HT-29 (cell line): Measurements from ENCODE around the gene VENTX. TPM values are rescaled to one million over a fixed set of nuclear protein-coding genes. Genes with fewer than 3 reads are reported as not detected.

Experiments used
- DNase-seq: peaks from one replicate; pipeline ENCODE4 v3.0.0-alpha.2; 2015; ENCODE audit warnings: low spot score
- total RNA-seq: library from RNA; depleted of rRNA; stranded (reverse); fragments of >200 nt; shearing (Covaris generic); gene quantifications from 2 replicates; pipeline ENCODE4 v1.2.3, GENCODE V29; 2014; rRNA removed

VENTX gene
- total RNA-seq, 1 experiment from 2014 or later: not detected

DNA sequence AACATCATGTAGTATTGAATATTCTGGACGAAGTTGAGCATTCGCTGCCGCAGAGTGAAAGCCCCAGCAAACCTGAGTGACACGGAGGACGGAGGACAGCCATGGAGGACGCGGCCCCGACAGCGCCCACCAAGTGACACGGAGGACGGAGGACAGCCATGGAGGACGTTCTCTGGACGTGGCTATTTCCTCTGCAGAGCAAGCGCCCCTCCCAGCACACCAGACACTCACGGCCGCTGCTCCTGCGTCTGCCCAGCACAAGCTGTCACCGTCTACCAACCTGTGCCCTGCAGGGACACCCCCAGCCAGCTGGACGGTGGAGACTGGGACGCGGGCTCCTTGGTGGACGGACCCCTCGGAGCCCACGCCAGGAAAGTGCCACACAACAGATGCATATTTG is 46.3 kb downstream of the VENTX start:
- no peak for DNase-seq

DNA sequence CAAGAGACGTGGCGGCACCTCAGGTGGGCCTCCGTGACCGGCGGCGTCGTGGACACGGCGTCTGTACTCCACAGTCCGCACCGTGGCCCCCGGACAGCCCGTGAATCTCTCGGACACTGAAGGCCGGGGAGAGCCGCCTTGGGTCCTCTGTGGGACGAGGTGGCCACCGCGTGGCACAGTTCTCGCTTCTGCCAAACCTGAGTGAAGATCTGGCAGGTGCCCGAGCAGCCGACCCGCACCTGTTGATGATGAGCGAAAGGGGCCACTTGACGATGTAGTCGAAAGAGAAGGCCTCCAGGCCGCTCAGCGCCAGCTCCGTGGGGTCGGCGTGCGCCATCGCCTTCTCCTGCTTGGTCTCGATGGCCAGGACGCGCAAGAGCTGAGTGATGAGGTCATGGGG is 47.6 kb downstream of the VENTX start:
- DNase-seq: no peak

DNA sequence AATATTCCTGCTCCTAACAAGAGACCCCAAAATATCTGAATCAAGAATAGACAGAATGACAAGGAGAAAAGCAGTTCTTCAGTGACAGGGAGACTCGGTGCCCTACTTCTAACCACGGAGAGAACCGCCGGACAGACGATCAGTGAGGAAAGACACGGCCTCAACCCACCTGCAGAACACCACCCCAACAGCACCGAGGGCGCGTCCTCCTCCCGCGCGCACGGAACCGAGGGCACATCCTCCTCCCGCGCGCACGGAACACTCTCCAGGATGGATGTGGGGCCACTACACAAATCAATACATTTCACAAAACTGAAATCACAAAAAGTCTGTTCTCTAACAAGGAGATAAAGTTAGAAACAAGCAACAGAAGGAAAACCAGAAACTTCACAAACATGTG is 48.7 kb downstream of the VENTX start:
- no peak for DNase-seq

DNA sequence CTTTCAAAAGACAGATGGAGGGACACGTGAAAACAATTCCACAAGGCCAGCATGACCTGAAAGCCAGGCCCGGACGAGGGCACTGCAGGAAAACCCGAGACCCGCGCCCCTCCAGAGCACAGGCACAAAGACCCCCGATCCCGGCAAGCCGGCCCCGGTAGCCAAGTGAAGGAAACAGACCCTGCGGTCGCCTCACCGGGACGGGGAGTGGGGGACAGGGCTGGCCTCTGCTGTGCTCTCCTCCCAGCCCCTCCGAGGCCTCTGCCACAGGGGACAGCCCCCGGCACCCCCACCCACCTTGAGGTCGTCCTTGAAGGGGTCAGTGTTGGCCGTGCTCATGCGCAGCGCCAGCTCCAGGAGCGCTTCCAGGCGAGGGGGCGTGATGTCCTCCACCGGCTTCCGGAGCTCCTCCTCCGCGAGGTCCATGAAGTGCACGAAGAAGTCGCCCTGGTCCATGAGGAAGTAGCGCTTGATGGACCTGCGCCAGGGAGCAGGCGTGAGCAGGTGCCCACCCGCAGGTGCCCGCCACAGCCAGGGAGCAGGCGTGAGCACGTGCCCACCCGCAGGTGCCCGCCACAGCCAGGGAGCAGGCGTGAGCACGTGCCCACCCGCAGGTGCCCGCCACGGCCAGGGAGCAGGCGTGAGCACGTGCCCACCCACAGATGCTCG is 50.3 kb downstream of the VENTX start:
- DNase-seq: no peak

DNA sequence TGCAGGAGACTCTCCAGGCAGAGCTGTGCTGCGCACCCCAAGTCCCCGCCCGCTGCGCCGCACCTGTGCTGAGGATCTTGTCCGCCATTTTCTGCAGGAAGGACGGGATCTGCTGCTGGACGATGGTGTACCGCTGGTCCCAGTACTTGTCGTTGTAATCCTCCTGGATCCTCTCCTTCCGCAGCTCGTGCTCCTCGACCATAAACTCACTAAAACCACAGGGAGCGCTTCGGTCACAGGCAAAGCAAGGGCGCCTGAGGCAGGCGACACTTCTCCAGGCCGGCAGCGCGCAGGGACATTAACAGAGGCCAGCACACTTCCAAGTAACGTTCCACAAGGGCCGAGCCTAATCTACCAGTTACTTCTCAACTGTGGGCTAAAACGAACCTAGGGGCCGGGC is 52.1 kb downstream of the VENTX start:
- no peak for DNase-seq

Other genes starting within 250 kb of the VENTX start
- not detected in 2 replicates for gene ADGRA1, start 149.9 kb upstream of the VENTX start, total RNA-seq
- gene KNDC1, start 77.6 kb upstream of the VENTX start, total RNA-seq: 0.08 TPM in 1 of 2 replicates, not detected in the other
- gene UTF1, start 7.6 kb upstream of the VENTX start, total RNA-seq: not detected in 2 replicates
- 73.5 and 78.5 TPM in 2 replicates for gene ADAM8, start 39.0 kb downstream of the VENTX start, total RNA-seq
- 87.7 and 88.4 TPM in 2 replicates for gene TUBGCP2, start 71.0 kb downstream of the VENTX start, total RNA-seq
- gene ZNF511, start 71.1 kb downstream of the VENTX start, total RNA-seq: 80.3 and 102 TPM in 2 replicates
- not detected in 2 replicates for gene CALY, start 99.0 kb downstream of the VENTX start, total RNA-seq
- gene PRAP1, start 109.5 kb downstream of the VENTX start, total RNA-seq: 25.0 and 36.5 TPM in 2 replicates
- 59.7 and 60.8 TPM in 2 replicates for gene FUOM, start 120.2 kb downstream of the VENTX start, total RNA-seq
- 160 and 179 TPM in 2 replicates for gene ECHS1, start 135.5 kb downstream of the VENTX start, total RNA-seq
- 4.7 and 5.6 TPM in 2 replicates for gene PAOX, start 141.4 kb downstream of the VENTX start, total RNA-seq
- 44.3 and 56.9 TPM in 2 replicates for gene MTG1, start 156.3 kb downstream of the VENTX start, total RNA-seq
- gene SPRN, start 186.8 kb downstream of the VENTX start, total RNA-seq: not detected in 2 replicates
- gene SCART1, start 216.1 kb downstream of the VENTX start, total RNA-seq: 0.68 and 2.2 TPM in 2 replicates